ENCODE results near the gene LY6G6C. TPM values are rescaled to one million over a fixed set of nuclear protein-coding genes. Genes with fewer than 3 reads are reported as not detected.

LY6G6C gene
- total and polyA plus RNA-seq, 2 donors (not counting 1 experiment from before 2014, with no cell fraction given) = 0.13 TPM; not detected in 1

DNA sequence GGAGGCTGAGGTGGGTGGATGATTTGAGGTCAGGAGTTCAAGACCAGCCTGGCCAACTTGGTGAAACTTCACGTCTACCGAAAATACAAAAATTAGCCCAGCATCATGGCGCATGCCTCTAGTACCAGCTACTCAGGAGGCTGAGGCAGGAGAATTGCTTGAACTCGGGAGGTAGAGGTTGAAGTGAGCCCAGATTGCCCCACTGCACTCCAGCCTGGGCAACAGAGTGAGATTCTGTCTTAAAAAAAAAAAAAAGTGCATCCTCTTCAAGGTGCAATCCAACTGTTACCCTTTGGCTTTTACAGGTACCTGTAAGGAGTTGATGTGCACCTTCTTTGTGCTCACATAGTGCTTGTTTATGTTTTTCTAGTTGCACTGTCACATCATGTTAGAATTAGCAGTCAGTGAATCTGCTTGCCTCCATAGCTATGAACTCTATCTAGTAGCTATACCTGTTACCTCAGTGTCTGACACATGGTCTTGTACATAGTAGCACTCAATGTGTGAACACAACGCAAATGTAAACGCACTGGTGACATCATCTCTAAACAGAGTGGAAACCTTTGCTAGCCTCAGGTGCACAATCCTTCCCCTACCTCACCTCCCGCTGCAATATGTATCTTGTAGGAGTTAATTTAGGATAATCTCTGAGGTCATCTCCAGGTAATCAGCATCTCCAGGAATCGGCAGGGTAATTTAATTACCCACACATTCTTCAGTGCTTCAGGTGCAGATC lies 27.9 kb upstream of the LY6G6C start:
- Histone ChIP-seq H3K36me3 (replicated peaks in 1 of 2; ENCODE audit: control extremely low read depth in 1 of 2, control insufficient read depth in 1 of 2, extremely low read depth in 1 of 2, insufficient read depth in 2 of 2, low read length in 1 of 2) (peaks cover 0 to 4% of the 10 kb centered on the region in 2 experiments), H3K4me2 (replicated peaks; ENCODE audit: low read depth, low read length, poor library complexity, severe bottlenecking) (no peak overlapping the region), H3K9me3 (ENCODE audit: control extremely low read depth in 1 of 3, control insufficient read depth in 2 of 3, insufficient read depth in 1 of 3, low read length in 2 of 3) (no peaks in the 10 kb centered on the region), H3K4me3 (ENCODE audit: control extremely low read depth in 1 of 5, extremely low read depth in 1 of 5, insufficient read depth in 1 of 5, low read depth in 2 of 5, low read length in 4 of 5) (no peak overlapping the region), H3K27me3 (replicated peaks in 1 of 4; ENCODE audit: control extremely low read depth in 1 of 4, control insufficient read depth in 3 of 4, insufficient read depth in 4 of 4, low read length in 3 of 4) (no peaks in the 10 kb centered on the region), H2AFZ (ENCODE audit: insufficient read depth, low read depth, low read length, poor library complexity, severe bottlenecking) (no peak overlapping the region), H3K9ac (ENCODE audit: low read length) (no peak overlapping the region), H3K4me1 (ENCODE audit: control insufficient read depth in 2 of 2, insufficient read depth in 2 of 2, low read length in 2 of 2) (no peaks in the 10 kb centered on the region), H3K79me2 (ENCODE audit: control insufficient read depth, insufficient read depth, low read length) (no peaks in the 10 kb centered on the region), H3K27ac (ENCODE audit: low read length in 2 of 2) (no peak overlapping the region), H4K20me1 (ENCODE audit: control insufficient read depth, insufficient read depth, low read length, poor library complexity, severe bottlenecking) (no peaks in the 10 kb centered on the region)
- no peaks in the 10 kb centered on the region for H3K27me3 Mint-ChIP-seq
- WGBS (ENCODE audit: insufficient coverage) = 100% methylated on average over 5 of the region's 8 CpGs
- no peaks in the 10 kb centered on the region for H3K9me3 Mint-ChIP-seq (ENCODE audit: insufficient read depth)
- no peak overlapping the region for H3K4me3 Mint-ChIP-seq
- ATAC-seq (ENCODE audit: low read depth) (no peak), DNase-seq (no peak)
- TF ChIP-seq EZH2 (IDR thresholded peaks at IDR 0.05; ENCODE audit: borderline replicate concordance, insufficient read depth, low read depth, low read length, poor library complexity, severe bottlenecking) = no peak
- TF ChIP-seq, protein P1, sequence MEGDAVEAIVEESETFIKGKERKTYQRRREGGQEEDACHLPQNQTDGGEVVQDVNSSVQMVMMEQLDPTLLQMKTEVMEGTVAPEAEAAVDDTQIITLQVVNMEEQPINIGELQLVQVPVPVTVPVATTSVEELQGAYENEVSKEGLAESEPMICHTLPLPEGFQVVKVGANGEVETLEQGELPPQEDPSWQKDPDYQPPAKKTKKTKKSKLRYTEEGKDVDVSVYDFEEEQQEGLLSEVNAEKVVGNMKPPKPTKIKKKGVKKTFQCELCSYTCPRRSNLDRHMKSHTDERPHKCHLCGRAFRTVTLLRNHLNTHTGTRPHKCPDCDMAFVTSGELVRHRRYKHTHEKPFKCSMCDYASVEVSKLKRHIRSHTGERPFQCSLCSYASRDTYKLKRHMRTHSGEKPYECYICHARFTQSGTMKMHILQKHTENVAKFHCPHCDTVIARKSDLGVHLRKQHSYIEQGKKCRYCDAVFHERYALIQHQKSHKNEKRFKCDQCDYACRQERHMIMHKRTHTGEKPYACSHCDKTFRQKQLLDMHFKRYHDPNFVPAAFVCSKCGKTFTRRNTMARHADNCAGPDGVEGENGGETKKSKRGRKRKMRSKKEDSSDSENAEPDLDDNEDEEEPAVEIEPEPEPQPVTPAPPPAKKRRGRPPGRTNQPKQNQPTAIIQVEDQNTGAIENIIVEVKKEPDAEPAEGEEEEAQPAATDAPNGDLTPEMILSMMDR (IDR thresholded peaks at IDR 0.05) = no peak
- POLR2A ChIA-PET = no interaction called here
- CTCF ChIA-PET = interaction anchor here (1.0 kb wide), 1 partner anchor 81 kb away, joined by 3 read pairs; no protein-coding TSS in a partner anchor
- intact Hi-C loops (cut with micrococcal nuclease) = no loop called here
- H3K4me1 Mint-ChIP-seq = no peaks in the 10 kb centered on the region
- H3K27ac Mint-ChIP-seq = no peak overlapping the region

- Histone ChIP-seq H3K79me2 (ENCODE audit: control insufficient read depth, insufficient read depth, low read length) (peaks cover 19% of the 10 kb centered on the region), H3K4me3 (ENCODE audit: control extremely low read depth in 1 of 5, extremely low read depth in 1 of 5, insufficient read depth in 1 of 5, low read depth in 2 of 5, low read length in 4 of 5) (no peak overlapping the region), H3K36me3 (replicated peaks in 1 of 2; ENCODE audit: control extremely low read depth in 1 of 2, control insufficient read depth in 1 of 2, extremely low read depth in 1 of 2, insufficient read depth in 2 of 2, low read length in 1 of 2) (peaks cover 4% of the 10 kb centered on the region in 2 experiments), H2AFZ (ENCODE audit: insufficient read depth, low read depth, low read length, poor library complexity, severe bottlenecking) (no peak overlapping the region), H3K27ac (ENCODE audit: low read length in 2 of 2) (no peak overlapping the region), H4K20me1 (ENCODE audit: control insufficient read depth, insufficient read depth, low read length, poor library complexity, severe bottlenecking) (no peaks in the 10 kb centered on the region), H3K9ac (ENCODE audit: low read length) (no peak overlapping the region), H3K4me1 (ENCODE audit: control insufficient read depth in 2 of 2, insufficient read depth in 2 of 2, low read length in 2 of 2) (peaks cover 9% of the 10 kb centered on the region in 2 donors), H3K27me3 (replicated peaks in 1 of 4; ENCODE audit: control extremely low read depth in 1 of 4, control insufficient read depth in 3 of 4, insufficient read depth in 4 of 4, low read length in 3 of 4) (no peaks in the 10 kb centered on the region), H3K9me3 (ENCODE audit: control extremely low read depth in 1 of 3, control insufficient read depth in 2 of 3, insufficient read depth in 1 of 3, low read length in 2 of 3) (no peaks in the 10 kb centered on the region), H3K4me2 (replicated peaks; ENCODE audit: low read depth, low read length, poor library complexity, severe bottlenecking) (no peak overlapping the region)
- Mint-ChIP-seq H3K27ac (no peak overlapping the region), H3K4me1 (peaks cover 18% of the 10 kb centered on the region), H3K27me3 (no peaks in the 10 kb centered on the region), H3K9me3 (ENCODE audit: insufficient read depth) (no peaks in the 10 kb centered on the region), H3K4me3 (no peak overlapping the region)
- no peak for ATAC-seq (ENCODE audit: low read depth)
- CTCF ChIA-PET = interaction anchor here (0.6 kb wide), 1 partner anchor 1478 kb away, joined by 4 read pairs; no protein-coding TSS in a partner anchor
- POLR2A ChIA-PET = no interaction called here
- WGBS (ENCODE audit: insufficient coverage) = 82% methylated on average over 1 of the region's 1 CpG
- intact Hi-C loops (cut with micrococcal nuclease) = no loop called here
- no peak for TF ChIP-seq EZH2 (IDR thresholded peaks at IDR 0.05; ENCODE audit: borderline replicate concordance, insufficient read depth, low read depth, low read length, poor library complexity, severe bottlenecking)
- TF ChIP-seq, protein P1 (IDR thresholded peaks at IDR 0.05) = no peak
- DNase-seq = no peak
Measured at GRCh38 chr6:31744422-31744821, 22.9 kb upstream of the LY6G6C start.
